WTC11 (cell line): ENCODE measurements around the gene MEFV. TPM values are rescaled to one million over a fixed set of nuclear protein-coding genes. Genes with fewer than 3 reads are reported as not detected.

Experiments
- ATAC-seq: fragments of 200-7000 bp; cut with Tn5 transposase; 2 replicates; pipeline ENCODE4 v1.10.0; 2021; ENCODE audit warnings: mild to moderate bottlenecking, moderate library complexity
- CTCF ChIA-PET: fragments of 300-600 bp; sonication (Branson Sonifier 250); formaldehyde crosslinking; loops from one replicate; lab custom pipeline; 2021; ENCODE audit warnings: antibody characterized with exemption; lab: Charles Lee
- POLR2A ChIA-PET: fragments of 350-600 bp; sonication (Branson Sonifier 250); formaldehyde crosslinking; loops from one replicate; lab custom pipeline; 2021; ENCODE audit warnings: antibody characterized with exemption; lab: Charles Lee
- DNase-seq: peaks from one replicate; pipeline ENCODE4 v3.0.0; 2021; ENCODE audit warnings: low spot score
- H3K27ac Mint-ChIP-seq: 2 replicates; pipeline ENCODE4 v1.8.0; 2021; ENCODE audit warnings: mixed read lengths
- H3K27me3 Mint-ChIP-seq: 2 replicates; pipeline ENCODE4 v1.8.0; 2021; ENCODE audit warnings: low read depth, mild to moderate bottlenecking, moderate library complexity, mixed read lengths
- H3K36me3 Mint-ChIP-seq: 2 replicates; pipeline ENCODE4 v1.8.0; 2021; ENCODE audit warnings: mixed read lengths
- H3K4me1 Mint-ChIP-seq: 2 replicates; pipeline ENCODE4 v1.8.0; 2022; ENCODE audit warnings: mixed read lengths
- H3K4me3 Mint-ChIP-seq: 2 replicates; pipeline ENCODE4 v1.8.0; 2021; ENCODE audit warnings: mild to moderate bottlenecking, moderate library complexity, mixed read lengths
- H3K9me3 Mint-ChIP-seq: 2 replicates; pipeline ENCODE4 v1.8.0; 2021; ENCODE audit warnings: mixed read lengths
- CBFB ChIP-seq: sonication (generic); formaldehyde crosslinking; IDR thresholded peaks from 2 replicates; pipeline ENCODE4 v1.8.1; 2022; ENCODE audit warnings: mild to moderate bottlenecking, low read depth, missing genetic modification reagents
- E2F1 ChIP-seq: sonication (generic); formaldehyde crosslinking; IDR thresholded peaks from 2 replicates; pipeline ENCODE4 v1.8.0; 2022; ENCODE audit warnings: mild to moderate bottlenecking, missing genetic modification reagents
- ELF4 ChIP-seq: sonication (generic); formaldehyde crosslinking; IDR thresholded peaks from 2 replicates; pipeline ENCODE4 v1.8.1; 2022; ENCODE audit warnings: low read depth, mild to moderate bottlenecking, moderate library complexity, missing genetic modification reagents
- FOXJ3 ChIP-seq: sonication (generic); formaldehyde crosslinking; IDR thresholded peaks from 2 replicates; pipeline ENCODE4 v1.9.0; 2021; ENCODE audit warnings: missing genetic modification reagents, mild to moderate bottlenecking, borderline replicate concordance
- FOXP4 ChIP-seq: sonication (generic); formaldehyde crosslinking; IDR thresholded peaks from 2 replicates; pipeline ENCODE4 v1.8.0; 2022; ENCODE audit warnings: mild to moderate bottlenecking, missing genetic modification reagents
- GABPB1 ChIP-seq: sonication (generic); formaldehyde crosslinking; IDR thresholded peaks from 2 replicates; pipeline ENCODE4 v1.8.1; 2023; ENCODE audit warnings: mild to moderate bottlenecking, missing genetic modification reagents
- KAT7 ChIP-seq: sonication (generic); formaldehyde crosslinking; IDR thresholded peaks from 2 replicates; pipeline ENCODE4 v1.8.1; 2023; ENCODE audit warnings: missing genetic modification reagents, mild to moderate bottlenecking, borderline replicate concordance
- MLX ChIP-seq: sonication (generic); formaldehyde crosslinking; IDR thresholded peaks from 2 replicates; pipeline ENCODE4 v1.8.1; 2023; ENCODE audit warnings: mild to moderate bottlenecking, missing genetic modification reagents, moderate library complexity
- OVOL2 ChIP-seq: fragments of 250-450 bp; sonication (Bioruptor Pico); IDR thresholded peaks from 2 replicates; pipeline ENCODE4 v1.9.0; 2021; ENCODE audit warnings: mild to moderate bottlenecking, borderline replicate concordance
- SP1 ChIP-seq: sonication (generic); formaldehyde crosslinking; conservative IDR thresholded peaks from 2 replicates; pipeline ENCODE4 v1.8.1; 2022; ENCODE audit warnings: missing genetic modification reagents
- TEAD4 ChIP-seq: sonication (generic); formaldehyde crosslinking; IDR thresholded peaks from 2 replicates; pipeline ENCODE4 v1.8.0; 2022; ENCODE audit warnings: mild to moderate bottlenecking, missing genetic modification reagents
- USF1 ChIP-seq: sonication (generic); formaldehyde crosslinking; IDR thresholded peaks from 2 replicates; pipeline ENCODE4 v1.8.0; 2022; ENCODE audit warnings: mild to moderate bottlenecking, missing genetic modification reagents
- ZBTB43 ChIP-seq: sonication (generic); formaldehyde crosslinking; IDR thresholded peaks from 2 replicates; pipeline ENCODE4 v1.8.1; 2023; ENCODE audit warnings: mild to moderate bottlenecking, missing genetic modification reagents
- ZMAT4 ChIP-seq: fragments of 250-450 bp; sonication (Bioruptor Pico); IDR thresholded peaks from 2 replicates; pipeline ENCODE4 v1.9.0; 2021; ENCODE audit warnings: mild to moderate bottlenecking
- ZNF425 ChIP-seq: fragments of 250-450 bp; sonication (Bioruptor Pico); conservative IDR thresholded peaks from 2 replicates; pipeline ENCODE4 v1.9.0; 2021; ENCODE audit warnings: mild to moderate bottlenecking
- total RNA-seq: library from RNA; stranded (reverse); gene quantifications from 3 replicates; pipeline ENCODE4 v1.2.3, GENCODE V29; 2021

MEFV gene
- total RNA-seq, 1 experiment from 2014 or later, result 0.09 TPM

- TF ChIP-seq GABPB1 (CRISPR knock-in tag) (peak; percentile 27; the same call in 1 of the 2 replicates), KAT7 (CRISPR knock-in tag) (no peak)
- no peak overlapping the region for H3K27ac Mint-ChIP-seq
- ChIA-PET CTCF (no interaction called here), POLR2A (no interaction called here)
- H3K36me3 Mint-ChIP-seq, result no peaks in the 10 kb centered on the region
- H3K4me3 Mint-ChIP-seq, result no peak overlapping the region
- DNase-seq (no peak), ATAC-seq (no peak)
- peaks cover 67% of the 10 kb centered on the region for H3K27me3 Mint-ChIP-seq
- peaks cover 7% of the 10 kb centered on the region for H3K9me3 Mint-ChIP-seq
- peaks cover 6% of the 10 kb centered on the region; the same call in 1 of the 2 replicates for H3K4me1 Mint-ChIP-seq
These were observed 3.4 kb upstream of the MEFV start for GRCh38 chr16:3259836-3260235.

GRCh38 chr16:3256866-3257465, 533 bp upstream of the MEFV start:
- Mint-ChIP-seq H3K27me3 (peaks cover 58% of the 10 kb centered on the region), H3K4me3 (no peak overlapping the region), H3K27ac (no peak overlapping the region), H3K4me1 (no peaks in the 10 kb centered on the region), H3K9me3 (peaks cover 4% of the 10 kb centered on the region), H3K36me3 (no peaks in the 10 kb centered on the region)
- CTCF ChIA-PET, result interaction anchor here (1.2 to 1.5 kb wide), 2 partner anchors 10 to 22 kb away, joined by 3 to 5 read pairs; partner anchors contain the start of gene ZNF200
- TF ChIP-seq ELF4 (CRISPR knock-in tag), result no peak
- no peak for TF ChIP-seq ZNF425 (CRISPR knock-in tag)
- TF ChIP-seq ZMAT4 (CRISPR knock-in tag), result no peak
- no peak for TF ChIP-seq FOXJ3
- TF ChIP-seq OVOL2 (CRISPR knock-in tag), result no peak
- TF ChIP-seq FOXP4 (CRISPR knock-in tag), result no peak
- no peak for TF ChIP-seq SP1 (CRISPR knock-in tag)
- TF ChIP-seq E2F1 (CRISPR knock-in tag), result no peak
- TF ChIP-seq TEAD4 (CRISPR knock-in tag), result no peak
- POLR2A ChIA-PET, result interaction anchor here (0.6 kb wide), 1 partner anchor 15 kb away, joined by 3 read pairs; no protein-coding TSS in a partner anchor
- DNase-seq (no peak), ATAC-seq (no peak)

GRCh38 chr16:3254309-3254708, 2.1 kb downstream of the MEFV start:
- Mint-ChIP-seq H3K9me3 (peaks cover 17% of the 10 kb centered on the region), H3K27me3 (peaks cover 62% of the 10 kb centered on the region), H3K4me1 (no peaks in the 10 kb centered on the region), H3K36me3 (no peaks in the 10 kb centered on the region), H3K27ac (no peak overlapping the region), H3K4me3 (no peak overlapping the region)
- ChIA-PET CTCF (interaction anchor here (1.6 kb wide), 1 partner anchor 12 kb away, joined by 5 read pairs; no protein-coding TSS in a partner anchor), POLR2A (no interaction called here)
- no peak for ATAC-seq
- TF ChIP-seq MLX (CRISPR knock-in tag) (no peak), USF1 (no peak), ZBTB43 (no peak), CBFB (CRISPR knock-in tag) (no peak), ELF4 (CRISPR knock-in tag) (no peak)
- DNase-seq, result no peak
